ENCODE measurements around the gene EPAS1. TPM values are rescaled to one million over a fixed set of nuclear protein-coding genes. Genes with fewer than 3 reads are reported as not detected.

EPAS1 gene
- total and polyA plus RNA-seq, 7 donors, result 39.2 to 123 (median 80.4) TPM

DNA sequence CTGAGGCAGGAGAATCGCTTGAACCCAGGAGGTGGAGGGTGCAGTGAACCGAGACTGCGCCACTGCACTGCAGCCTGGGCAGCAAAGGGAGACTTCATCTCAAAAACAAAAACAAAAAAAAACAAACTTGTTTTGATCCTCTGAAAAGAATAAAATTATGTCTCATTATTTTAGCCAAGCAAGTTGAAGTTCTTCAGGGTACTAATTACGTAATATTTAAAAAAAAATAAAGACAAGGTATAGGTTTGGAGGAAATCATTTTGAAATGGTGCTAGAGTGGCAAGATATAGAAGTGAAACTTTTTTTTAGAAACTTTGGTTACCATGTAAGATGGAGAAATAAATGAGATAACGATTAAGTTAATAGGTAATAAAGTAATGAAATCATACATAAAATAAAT lies 127.7 kb downstream of the EPAS1 start:
- intact Hi-C loops (cut with DNase I), result no loop called here
- Histone ChIP-seq H3K27ac (no peak overlapping the region), H3K9me3 (peaks cover 4% of the 10 kb centered on the region), H3K36me3 (ENCODE audit: insufficient read depth in 1 of 2, low read depth in 1 of 2) (no peaks in the 10 kb centered on the region), H3K4me1 (no peaks in the 10 kb centered on the region), H3K4me3 (no peak overlapping the region), H3K27me3 (ENCODE audit: insufficient read depth in 3 of 3, low read length in 2 of 3) (no peaks in the 10 kb centered on the region)
- WGBS, 3 donors, result 77 to 81% (median 80%) methylated on average over 5 of the region's 5 CpGs
- DNase-seq, result no peak
- TF ChIP-seq, protein P1, sequence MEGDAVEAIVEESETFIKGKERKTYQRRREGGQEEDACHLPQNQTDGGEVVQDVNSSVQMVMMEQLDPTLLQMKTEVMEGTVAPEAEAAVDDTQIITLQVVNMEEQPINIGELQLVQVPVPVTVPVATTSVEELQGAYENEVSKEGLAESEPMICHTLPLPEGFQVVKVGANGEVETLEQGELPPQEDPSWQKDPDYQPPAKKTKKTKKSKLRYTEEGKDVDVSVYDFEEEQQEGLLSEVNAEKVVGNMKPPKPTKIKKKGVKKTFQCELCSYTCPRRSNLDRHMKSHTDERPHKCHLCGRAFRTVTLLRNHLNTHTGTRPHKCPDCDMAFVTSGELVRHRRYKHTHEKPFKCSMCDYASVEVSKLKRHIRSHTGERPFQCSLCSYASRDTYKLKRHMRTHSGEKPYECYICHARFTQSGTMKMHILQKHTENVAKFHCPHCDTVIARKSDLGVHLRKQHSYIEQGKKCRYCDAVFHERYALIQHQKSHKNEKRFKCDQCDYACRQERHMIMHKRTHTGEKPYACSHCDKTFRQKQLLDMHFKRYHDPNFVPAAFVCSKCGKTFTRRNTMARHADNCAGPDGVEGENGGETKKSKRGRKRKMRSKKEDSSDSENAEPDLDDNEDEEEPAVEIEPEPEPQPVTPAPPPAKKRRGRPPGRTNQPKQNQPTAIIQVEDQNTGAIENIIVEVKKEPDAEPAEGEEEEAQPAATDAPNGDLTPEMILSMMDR (IDR thresholded peaks at IDR 0.05), result no peak
- ATAC-seq, result no peak

- ATAC-seq (no peak), DNase-seq (no peak)
- Histone ChIP-seq H3K27ac (no peak overlapping the region), H3K36me3 (ENCODE audit: insufficient read depth in 1 of 2, low read depth in 1 of 2) (no peaks in the 10 kb centered on the region), H3K4me1 (no peaks in the 10 kb centered on the region), H3K4me3 (no peak overlapping the region), H3K9me3 (no peaks in the 10 kb centered on the region), H3K27me3 (ENCODE audit: insufficient read depth in 3 of 3, low read length in 2 of 3) (no peaks in the 10 kb centered on the region)
- TF ChIP-seq, protein P1 (IDR thresholded peaks at IDR 0.05), result no peak
- intact Hi-C loops (cut with DNase I), result no loop called here
- 96 to 99% (median 97%) methylated on average over 22 of the region's 22 CpGs for WGBS, 3 donors
Measured at GRCh38 chr2:46428911-46429436, 131.8 kb downstream of the EPAS1 start.

DNA sequence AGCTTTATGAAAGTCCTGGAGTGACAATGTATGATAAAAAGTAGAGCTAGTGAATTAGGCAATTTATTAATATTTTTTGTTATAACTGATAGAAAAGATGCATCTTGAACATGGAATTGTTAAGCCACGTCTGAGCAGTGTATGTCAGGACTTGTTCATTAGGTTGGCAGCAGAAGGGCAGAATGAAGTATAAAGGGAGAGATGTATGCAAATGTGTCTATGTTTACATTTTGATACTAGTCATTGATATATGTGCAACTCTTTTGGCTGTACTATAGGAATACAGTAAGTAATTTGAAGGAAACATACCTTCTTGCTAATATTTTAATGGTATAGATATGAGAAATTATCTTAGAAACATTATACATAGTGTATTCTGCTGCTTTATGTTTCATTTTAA lies 133.2 kb downstream of the EPAS1 start:
- no peak for DNase-seq
- Histone ChIP-seq H3K36me3 (ENCODE audit: insufficient read depth in 1 of 2, low read depth in 1 of 2) (no peaks in the 10 kb centered on the region), H3K4me1 (no peaks in the 10 kb centered on the region), H3K4me3 (no peak overlapping the region), H3K27ac (no peak overlapping the region), H3K27me3 (ENCODE audit: insufficient read depth in 3 of 3, low read length in 2 of 3) (no peaks in the 10 kb centered on the region), H3K9me3 (no peaks in the 10 kb centered on the region)
- intact Hi-C loops (cut with DNase I), result no loop called here
- ATAC-seq, result no peak
- TF ChIP-seq, protein P1 (IDR thresholded peaks at IDR 0.05), result no peak
- WGBS, 3 donors, result 78 to 90% (median 80%) methylated on average over 1 of the region's 1 CpG

- no peaks in the 10 kb centered on the region for H3K36me3 ChIP-seq (ENCODE audit: insufficient read depth in 1 of 2, low read depth in 1 of 2)
- ATAC-seq (no peak), DNase-seq (no peak)
- TF ChIP-seq, protein P1 (IDR thresholded peaks at IDR 0.05), result no peak
- no peaks in the 10 kb centered on the region for H3K9me3 ChIP-seq
- H3K4me3 ChIP-seq, result no peak overlapping the region
- no peak overlapping the region for H3K27ac ChIP-seq
- WGBS, 3 donors, result 55 to 96% (median 90%) methylated on average over 1 of the region's 1 CpG
- H3K27me3 ChIP-seq (ENCODE audit: insufficient read depth in 3 of 3, low read length in 2 of 3), result no peaks in the 10 kb centered on the region
- intact Hi-C loops (cut with DNase I), result no loop called here
- H3K4me1 ChIP-seq, result no peaks in the 10 kb centered on the region
Measured at GRCh38 chr2:46430992-46431391, 133.8 kb downstream of the EPAS1 start.

Data from psoas muscle (tissue), 8 donors.